A549 (cell line): ENCODE results near the gene UGT1A3. TPM values are rescaled to one million over a fixed set of nuclear protein-coding genes. Genes with fewer than 3 reads are reported as not detected.

Source experiments
- ATAC-seq, 2 experiments: fragments of 200-7000 bp in 1 of 2; fragments of >200 bp in 1 of 2; cut with Nextera tagmentation in 1 of 2; cut with Tn5 transposase in 1 of 2; 3 replicates each; pipeline versions ENCODE4 v1.8.0 to v1.9.1; 2018 to 2020; ENCODE audit warnings: mild to moderate bottlenecking in 1 of 2, moderate library complexity in 1 of 2
- CTCF ChIA-PET: fragments of 300-600 bp; sonication (Branson Sonifier 250); formaldehyde crosslinking; extraction: SDS; loops from one replicate; lab custom pipeline; 2021; ENCODE audit warnings: antibody characterized with exemption, inconsistent platforms; lab: Yijun Ruan, JAX
- POLR2A ChIA-PET: fragments of 350-600 bp; formaldehyde crosslinking; extraction: SDS; loops from one replicate; lab custom pipeline; 2021; ENCODE audit warnings: antibody characterized with exemption, inconsistent platforms; lab: Yijun Ruan, JAX
- DNase-seq, 2 experiments: peaks; one replicate each; pipeline versions ENCODE4 v3.0.0 to v3.0.0-alpha.2; 2011 to 2016; ENCODE audit warnings: low read depth in 1 of 2, low spot score in 1 of 2
- FAIRE-seq: peaks from 2 replicates; lab custom pipeline; 2011; peaks lifted over from hg19 to GRCh38; lab: Jason Lieb, UNC
- H3K27ac ChIP-seq, 2 experiments: fragments of >200 bp; sonication (Bioruptor Twin); formaldehyde crosslinking; 3 replicates each; pipeline ENCODE4 v1.5.1; 2016 to 2017
- H3K4me1 ChIP-seq: fragments of >200 bp; sonication (Bioruptor Twin); formaldehyde crosslinking; 3 replicates; pipeline ENCODE4 v1.6.1; 2016
- H3K4me2 ChIP-seq: fragments of >200 bp; sonication (Bioruptor Twin); formaldehyde crosslinking; 3 replicates; pipeline ENCODE4 v1.6.1; 2016
- H3K4me3 ChIP-seq: fragments of >200 bp; sonication (Bioruptor Twin); formaldehyde crosslinking; 3 replicates; pipeline ENCODE4 v1.5.1; 2016
- H3K9me3 ChIP-seq: fragments of >200 bp; sonication (Bioruptor Twin); formaldehyde crosslinking; 3 replicates; pipeline ENCODE4 v1.6.1; 2016
- BCL3 ChIP-seq: fragments of >200 bp; sonication (Bioruptor Twin); formaldehyde crosslinking; IDR thresholded peaks from 3 replicates; pipeline ENCODE4 v1.6.1; 2016
- CTCF ChIP-seq: fragments of >200 bp; sonication (Bioruptor Twin); formaldehyde crosslinking; IDR thresholded peaks from 3 replicates; pipeline ENCODE4 v1.5.1; 2016
- E2F6 ChIP-seq: IDR thresholded peaks from 2 replicates; pipeline ENCODE4 v1.6.1; 2012; ENCODE audit warnings: low read depth, borderline replicate concordance
- ELK1 ChIP-seq: fragments of 150-350 bp; IDR thresholded peaks from 2 replicates; pipeline ENCODE4 v1.6.1; 2014; ENCODE audit warnings: low read depth, mild to moderate bottlenecking, low read length
- ESRRA ChIP-seq: fragments of 150-350 bp; IDR thresholded peaks from 2 replicates; pipeline ENCODE4 v1.6.1; 2014; ENCODE audit warnings: mild to moderate bottlenecking, low read length, borderline replicate concordance
- FOXS1 ChIP-seq: fragments of 250-450 bp; sonication (Bioruptor Pico); IDR thresholded peaks from 2 replicates; pipeline ENCODE4 v1.5.0; 2020; ENCODE audit warnings: mild to moderate bottlenecking, moderate library complexity
- HDAC2 ChIP-seq: fragments of 200-600 bp; sonication (generic); IDR thresholded peaks from 2 replicates; pipeline ENCODE4 v1.6.1; 2016
- HES2 ChIP-seq: fragments of >200 bp; sonication (Bioruptor Twin); formaldehyde crosslinking; IDR thresholded peaks from 2 replicates; pipeline ENCODE4 v1.6.1; 2016
- HMGXB4 ChIP-seq: fragments of 250-450 bp; sonication (Bioruptor Pico); IDR thresholded peaks from 2 replicates; pipeline ENCODE4 v1.5.0; 2021; ENCODE audit warnings: mild to moderate bottlenecking, moderate library complexity, borderline replicate concordance
- HOXB5 ChIP-seq: fragments of 250-450 bp; sonication (Bioruptor Pico); IDR thresholded peaks from 2 replicates; pipeline ENCODE4 v1.5.0; 2020; ENCODE audit warnings: mild to moderate bottlenecking, moderate library complexity
- JUN ChIP-seq, 2 experiments: fragments of >200 bp; sonication (Bioruptor Twin); formaldehyde crosslinking; IDR thresholded peaks; 2 replicates in 1 of 2; 3 replicates in 1 of 2; pipeline ENCODE4 v1.6.1; 2016 to 2017
- JUNB ChIP-seq: fragments of >200 bp; sonication (Bioruptor Twin); formaldehyde crosslinking; IDR thresholded peaks from 2 replicates; pipeline ENCODE4 v1.6.1; 2016
- MAFK ChIP-seq: fragments of 450-650 bp; IDR thresholded peaks from 2 replicates; pipeline ENCODE4 v1.6.1; 2014; ENCODE audit not compliant: partially characterized antibody
- NR3C1 ChIP-seq: fragments of >200 bp; sonication (Bioruptor Twin); formaldehyde crosslinking; IDR thresholded peaks from 3 replicates; pipeline ENCODE4 v1.6.1; 2017
- PBX3 ChIP-seq: IDR thresholded peaks from 2 replicates; pipeline ENCODE4 v1.6.1; 2012
- POLR2A ChIP-seq: IDR thresholded peaks from 2 replicates; pipeline ENCODE4 v1.6.1; 2012; ENCODE audit warnings: mild to moderate bottlenecking, low read length
- RAD21 ChIP-seq, 2 experiments: fragments of >200 bp in 1 of 2; sonication (Bioruptor Twin) in 1 of 2; formaldehyde crosslinking in 1 of 2; IDR thresholded peaks in 1 of 2; conservative IDR thresholded peaks in 1 of 2; 2 replicates in 1 of 2; 3 replicates in 1 of 2; pipeline ENCODE4 v1.6.1; 2012 to 2018; ENCODE audit warnings: inconsistent platforms in 1 of 2
- RARB ChIP-seq: fragments of 250-450 bp; sonication (Bioruptor Pico); IDR thresholded peaks from 2 replicates; pipeline ENCODE4 v1.8.0; 2021; ENCODE audit warnings: mild to moderate bottlenecking, moderate library complexity
- TFCP2L1 ChIP-seq: fragments of 250-450 bp; sonication (Bioruptor Pico); IDR thresholded peaks from 2 replicates; pipeline ENCODE4 v1.5.0; 2021; ENCODE audit warnings: mild to moderate bottlenecking
- USF2 ChIP-seq: fragments of 450-650 bp; IDR thresholded peaks from 2 replicates; pipeline ENCODE4 v1.6.1; 2014; ENCODE audit warnings: antibody characterized with exemption
- ZNF302 ChIP-seq: fragments of 250-450 bp; sonication (Bioruptor Pico); IDR thresholded peaks from 2 replicates; pipeline ENCODE4 v1.9.0; 2021; ENCODE audit warnings: inconsistent platforms, mild to moderate bottlenecking, moderate library complexity
- WGBS: methylation state at CpG from one replicate; pipeline ENCODE4 v1.1.6; 2017; ENCODE audit errors: missing lambda C conversion rate; 5-methylcytosine and 5-hydroxymethylcytosine counted together
- polyA plus RNA-seq, 4 experiments: library from polyadenylated mRNA; depleted of rRNA in 3 of 4; stranded (reverse); fragments of >200 nt; fragmentation: RNase III in 1 of 4; extraction: RNeasy Plus Mini Kit Qiagen cat#74134 plus additional on column Dnase treatment in 1 of 4; gene quantifications; 2 replicates in 3 of 4; 3 replicates in 1 of 4; pipeline ENCODE4 v1.2.3, GENCODE V29; 2011 to 2017

The UGT1A3 gene
- polyA plus RNA-seq, 2 of the 4 experiments (the other 2 are of a cell fraction), result 0.23 to 0.39 TPM

GRCh38 chr2:233768076-233768475, 39.2 kb downstream of the UGT1A3 start:
- DNase-seq, result no peak
- WGBS, result 94% methylated on average over 4 of the region's 4 CpGs
- CTCF ChIA-PET, result interaction anchor here (0.8 kb wide), 1 partner anchor 11 kb away, joined by 3 read pairs; no protein-coding TSS in a partner anchor
- TF ChIP-seq E2F6 (no peak), JUNB (no peak), BCL3 (no peak), HMGXB4 (no peak), JUN (IDR thresholded peaks at IDR 0.05) (no peak), HDAC2 (no peak), ELK1 (no peak)
- TF ChIP-seq, all 56 proteins: peak for 0
- Histone ChIP-seq H3K9me3 (no peaks in the 10 kb centered on the region), H3K4me2 (no peak overlapping the region), H3K4me1 (peaks cover 33% of the 10 kb centered on the region), H3K4me3 (no peak overlapping the region), H3K27ac (peak overlapping the region in 1 of 2 experiments; percentile 55; a peak in 3 of 6 replicates)
- POLR2A ChIA-PET, result no interaction called here
- FAIRE-seq, result no peak
- ATAC-seq, result no peak

GRCh38 chr2:233769260-233769659, 40.4 kb downstream of the UGT1A3 start:
- Histone ChIP-seq H3K4me3 (no peak overlapping the region), H3K4me1 (peaks cover 21% of the 10 kb centered on the region), H3K27ac (peak overlapping the region in 1 of 2 experiments; percentile 54; a peak in 2 of 6 replicates), H3K4me2 (no peak overlapping the region), H3K9me3 (no peaks in the 10 kb centered on the region)
- ChIA-PET CTCF (no interaction called here), POLR2A (no interaction called here)
- ATAC-seq, result no peak
- WGBS, result 84% methylated on average over 9 of the region's 9 CpGs
- no peak for DNase-seq
- no peak for FAIRE-seq
- TF ChIP-seq NR3C1, result no peak
- no peak for TF ChIP-seq ESRRA
- TF ChIP-seq RARB (CRISPR knock-in tag), result no peak
- no peak for TF ChIP-seq PBX3
- TF ChIP-seq HES2, result no peak
- no peak for TF ChIP-seq CTCF
- TF ChIP-seq USF2, result no peak
- TF ChIP-seq RAD21 (conservative IDR thresholded peaks at IDR 0.05 in 1 of 2, IDR thresholded peaks at IDR 0.05 in 1 of 2), result no peak
- TF ChIP-seq FOXS1 (CRISPR knock-in tag), result no peak
- TF ChIP-seq TFCP2L1, result no peak
- TF ChIP-seq HOXB5 (CRISPR knock-in tag), result no peak
- no peak for TF ChIP-seq ZNF302
- no peak for TF ChIP-seq POLR2A
- TF ChIP-seq MAFK, result no peak
